Mesenchymal stem cell (in vitro differentiated cells and primary cell): ENCODE data around the gene SEC14L5.

ENCODE experiments used
- DNase-seq: peaks from one replicate; pipeline ENCODE4 v3.0.0-alpha.2; 2013
- H2AFZ ChIP-seq: one replicate; pipeline ENCODE4 v1.6.1; 2013; ENCODE audit warnings: low read depth, mild to moderate bottlenecking, control low read depth, inconsistent platforms, low read length, moderate library complexity
- H2AK5ac ChIP-seq: 2 replicates; pipeline ENCODE4 v1.6.1; 2013; ENCODE audit warnings: low read length, moderate library complexity, mild to moderate bottlenecking, inconsistent platforms; ENCODE audit not compliant: severe bottlenecking
- H2BK120ac ChIP-seq: one replicate; pipeline ENCODE4 v1.6.1; 2013; ENCODE audit warnings: low read depth, mild to moderate bottlenecking, inconsistent platforms, low read length, moderate library complexity
- H2BK12ac ChIP-seq, 2 experiments: one replicate each; pipeline ENCODE4 v1.6.1; 2013; ENCODE audit warnings: inconsistent platforms in 2 of 2, low read length in 2 of 2, mild to moderate bottlenecking in 2 of 2, moderate library complexity in 2 of 2, control low read depth in 1 of 2
- H2BK15ac ChIP-seq: one replicate; pipeline ENCODE4 v1.6.1; 2013; ENCODE audit warnings: mild to moderate bottlenecking, low read depth, inconsistent platforms; ENCODE audit not compliant: poor library complexity, severe bottlenecking
- H2BK5ac ChIP-seq: 2 replicates; pipeline ENCODE4 v1.6.1; 2013; ENCODE audit warnings: low read depth, mild to moderate bottlenecking, low read length, control low read depth, inconsistent platforms; ENCODE audit not compliant: poor library complexity, severe bottlenecking
- H3K14ac ChIP-seq, 2 experiments: one replicate each; pipeline ENCODE4 v1.6.1; 2013; ENCODE audit warnings: inconsistent platforms in 2 of 2, low read length in 2 of 2, control low read depth in 1 of 2, mild to moderate bottlenecking in 1 of 2, moderate library complexity in 1 of 2
- H3K18ac ChIP-seq, 2 experiments: one replicate each; pipeline ENCODE4 v1.6.1; 2013; ENCODE audit warnings: inconsistent platforms in 2 of 2, low read length in 2 of 2, control low read depth in 1 of 2, low read depth in 1 of 2, mild to moderate bottlenecking in 1 of 2
- H3K23ac ChIP-seq, 2 experiments: one replicate each; pipeline ENCODE4 v1.6.1; 2013; ENCODE audit warnings: inconsistent platforms in 2 of 2, low read length in 2 of 2, mild to moderate bottlenecking in 2 of 2, moderate library complexity in 2 of 2, control low read depth in 1 of 2
- H3K27ac ChIP-seq: 2 replicates; pipeline ENCODE4 v1.5.1; 2013; ENCODE audit warnings: mild to moderate bottlenecking, moderate library complexity, low read length, control low read depth, inconsistent platforms; ENCODE audit not compliant: poor library complexity, severe bottlenecking
- H3K27me3 ChIP-seq, 2 experiments: 2 replicates each; pipeline versions ENCODE4 v1.6.1 to v1.7.0; 2013; ENCODE audit warnings: low read length in 2 of 2, mild to moderate bottlenecking in 2 of 2, moderate library complexity in 2 of 2, control low read depth in 1 of 2, inconsistent platforms in 1 of 2; ENCODE audit not compliant: control insufficient read depth in 1 of 2, insufficient read depth in 1 of 2
- H3K36me3 ChIP-seq, 2 experiments: 2 replicates each; pipeline versions ENCODE4 v1.6.1 to v1.7.0; 2013; ENCODE audit warnings: low read length in 2 of 2, control low read depth in 1 of 2, inconsistent platforms in 1 of 2, low read depth in 1 of 2, mild to moderate bottlenecking in 1 of 2; ENCODE audit not compliant: insufficient read depth in 2 of 2, control insufficient read depth in 1 of 2
- H3K4ac ChIP-seq, 2 experiments: one replicate each; pipeline ENCODE4 v1.6.1; 2013; ENCODE audit warnings: inconsistent platforms in 2 of 2, low read length in 2 of 2, mild to moderate bottlenecking in 2 of 2, moderate library complexity in 2 of 2, control low read depth in 1 of 2, low read depth in 1 of 2
- H3K4me1 ChIP-seq: 2 replicates; pipeline ENCODE4 v1.6.1; 2013; ENCODE audit warnings: low read depth, low read length, control low read depth; ENCODE audit not compliant: control insufficient read depth, insufficient read depth
- H3K4me2 ChIP-seq: 2 replicates; pipeline ENCODE4 v1.6.1; 2013; ENCODE audit warnings: low read length, mild to moderate bottlenecking, inconsistent platforms; ENCODE audit not compliant: poor library complexity, severe bottlenecking
- H3K4me3 ChIP-seq, 2 experiments: 2 replicates each; pipeline versions ENCODE4 v1.5.1 to v1.7.0; 2013; ENCODE audit warnings: low read length in 2 of 2, mild to moderate bottlenecking in 2 of 2, control low read depth in 1 of 2, low read depth in 1 of 2; ENCODE audit not compliant: insufficient read depth in 1 of 2
- H3K79me1 ChIP-seq: replicated peaks from 2 replicates; pipeline ENCODE4 v1.6.1; 2013; ENCODE audit warnings: mild to moderate bottlenecking, control low read depth, low read length, inconsistent platforms; ENCODE audit not compliant: poor library complexity, severe bottlenecking
- H3K9ac ChIP-seq: 2 replicates; pipeline ENCODE4 v1.7.0; 2013; ENCODE audit warnings: mild to moderate bottlenecking, low read length, moderate library complexity
- H3K9me3 ChIP-seq: 2 replicates; pipeline ENCODE4 v1.7.0; 2013; ENCODE audit warnings: mild to moderate bottlenecking, low read length; ENCODE audit not compliant: control insufficient read depth
- H4K8ac ChIP-seq: one replicate; pipeline ENCODE4 v1.6.1; 2013; ENCODE audit warnings: inconsistent platforms, mild to moderate bottlenecking, low read length, moderate library complexity
- H4K91ac ChIP-seq: one replicate; pipeline ENCODE4 v1.6.1; 2013; ENCODE audit warnings: mild to moderate bottlenecking, low read length, inconsistent platforms
- WGBS: methylation state at CpG from one replicate; pipeline ENCODE4 v1.1.7; 2013; ENCODE audit warnings: mixed read lengths; 5-methylcytosine and 5-hydroxymethylcytosine counted together

The SEC14L5 gene

GRCh38 chr16:4946917-4947316, 11.2 kb upstream of the SEC14L5 start:
- Histone ChIP-seq H4K91ac (no peak overlapping the region), H2BK120ac (no peak overlapping the region), H3K27me3 (no peaks in the 10 kb centered on the region), H3K36me3 (no peaks in the 10 kb centered on the region), H3K9me3 (no peaks in the 10 kb centered on the region), H3K23ac (no peak overlapping the region), H3K14ac (no peak overlapping the region), H2AFZ (no peak overlapping the region), H3K27ac (no peak overlapping the region), H3K18ac (no peak overlapping the region), H3K4me3 (no peak overlapping the region), H2BK5ac (no peak overlapping the region), H3K4ac (no peak overlapping the region), H3K79me1 (no peaks in the 10 kb centered on the region), H2BK12ac (peak overlapping the region in 1 of 2 experiments; percentile 66), H2BK15ac (no peak overlapping the region), H3K4me1 (peaks cover 47% of the 10 kb centered on the region), H4K8ac (no peak overlapping the region), H2AK5ac (peak overlapping the region; percentile 82), H3K9ac (no peak overlapping the region), H3K4me2 (no peak overlapping the region)
- DNase-seq, result no peak

DNA sequence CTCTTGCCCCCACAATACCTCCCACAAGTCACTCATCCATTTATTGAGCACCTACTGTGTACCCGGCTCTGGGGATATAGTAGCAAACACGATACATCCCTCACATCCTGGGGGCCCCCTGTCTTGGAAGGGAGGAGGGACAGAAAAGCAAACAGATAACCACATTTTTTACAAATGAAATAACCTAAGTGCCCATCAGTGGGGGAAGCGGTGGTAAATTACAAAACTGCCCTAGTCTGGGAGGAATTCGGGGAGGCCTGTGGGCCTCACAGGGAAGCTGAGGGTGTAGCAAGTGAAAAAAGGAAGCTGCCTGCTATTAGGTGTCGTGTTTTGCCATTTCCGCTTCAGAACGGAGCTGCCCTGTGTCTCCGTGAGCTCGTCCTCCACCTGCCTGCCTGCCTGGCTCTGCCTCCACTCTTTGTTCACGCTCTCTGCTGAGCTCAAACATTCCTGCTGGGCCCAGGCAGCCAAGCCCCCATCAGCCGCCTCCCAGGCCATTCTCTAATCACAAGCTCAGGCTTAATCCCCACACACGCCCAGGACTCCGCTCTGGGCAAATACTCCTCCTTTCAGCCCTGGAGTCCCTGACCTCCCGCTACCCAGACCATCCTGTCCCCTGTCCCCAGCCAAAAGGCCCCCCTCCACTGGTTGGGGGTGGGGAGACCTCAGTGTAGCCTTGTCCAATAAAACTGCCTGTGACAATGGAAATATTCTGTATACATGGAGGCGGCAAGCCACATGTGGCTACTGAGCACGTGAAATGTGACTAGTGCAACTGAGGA, 10.2 kb upstream of the SEC14L5 start:
- Histone ChIP-seq H3K14ac (peak overlapping the region in 1 of 2 experiments; percentile 89), H3K27ac (peak overlapping the region; percentile 81), H3K4me3 (no peak overlapping the region), H3K4ac (no peak overlapping the region), H4K8ac (peak overlapping the region; percentile 33), H3K9me3 (no peaks in the 10 kb centered on the region), H2AK5ac (peak overlapping the region; percentile 90), H2BK12ac (peak overlapping the region; percentile 14 to 95), H2BK120ac (no peak overlapping the region), H3K23ac (no peak overlapping the region), H3K79me1 (no peaks in the 10 kb centered on the region), H3K4me1 (peaks cover 38% of the 10 kb centered on the region), H3K27me3 (no peaks in the 10 kb centered on the region), H2BK5ac (peak overlapping the region; percentile 53), H3K9ac (no peak overlapping the region), H4K91ac (no peak overlapping the region), H2AFZ (peak overlapping the region; percentile 88), H2BK15ac (peak overlapping the region; percentile 60), H3K18ac (peak overlapping the region in 1 of 2 experiments; percentile 71), H3K4me2 (no peak overlapping the region), H3K36me3 (no peaks in the 10 kb centered on the region)
- 38% methylated on average over 11 of the region's 16 CpGs for WGBS
- no peak for DNase-seq

GRCh38 chr16:4948903-4949766, 9.0 kb upstream of the SEC14L5 start:
- no peaks in the 10 kb centered on the region for H3K27me3 ChIP-seq
- H3K14ac ChIP-seq, result no peak overlapping the region
- no peak overlapping the region for H3K18ac ChIP-seq
- no peak overlapping the region for H2BK120ac ChIP-seq
- no peak overlapping the region for H2AFZ ChIP-seq
- H3K79me1 ChIP-seq, result no peaks in the 10 kb centered on the region
- H3K23ac ChIP-seq, result no peak overlapping the region
- no peak overlapping the region for H4K91ac ChIP-seq
- H3K36me3 ChIP-seq, result no peaks in the 10 kb centered on the region
- no peak overlapping the region for H2BK5ac ChIP-seq
- peak overlapping the region; percentile 54 for H2AK5ac ChIP-seq
- no peak overlapping the region for H3K4me2 ChIP-seq
- H3K27ac ChIP-seq, result no peak overlapping the region
- peaks cover 28% of the 10 kb centered on the region for H3K4me1 ChIP-seq
- peak overlapping the region in 1 of 2 experiments; percentile 63 for H3K4ac ChIP-seq
- no peak for DNase-seq
- H2BK15ac ChIP-seq, result no peak overlapping the region
- no peaks in the 10 kb centered on the region for H3K9me3 ChIP-seq
- no peak overlapping the region for H3K9ac ChIP-seq
- WGBS, result 84% methylated on average over 16 of the region's 16 CpGs
- peak overlapping the region in 1 of 2 experiments; percentile 4 for H2BK12ac ChIP-seq
- no peak overlapping the region for H3K4me3 ChIP-seq
- H4K8ac ChIP-seq, result peak overlapping the region; percentile 72

DNA sequence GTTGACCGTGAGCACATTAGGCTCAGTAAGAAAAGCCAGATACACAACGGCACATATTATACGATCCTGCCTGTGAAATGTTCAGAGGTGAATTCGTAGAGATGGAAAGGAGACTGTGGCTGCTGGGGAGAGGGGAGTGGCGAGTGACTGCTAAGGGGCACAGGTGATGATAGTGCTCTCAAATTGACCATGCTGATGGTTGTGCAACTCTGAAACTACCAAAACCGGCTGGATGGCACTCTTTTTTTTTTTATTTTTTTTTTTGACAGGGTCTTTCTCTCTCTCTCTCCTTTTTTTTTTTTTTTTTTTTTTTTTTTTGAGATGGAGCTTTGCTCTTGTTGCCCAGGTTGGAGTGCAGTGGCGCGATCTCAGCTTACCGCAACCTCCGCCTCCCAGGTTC, 8.1 kb upstream of the SEC14L5 start:
- H2AFZ ChIP-seq, result no peak overlapping the region
- no peak overlapping the region for H2BK120ac ChIP-seq
- no peak for DNase-seq
- H3K79me1 ChIP-seq, result no peaks in the 10 kb centered on the region
- no peak overlapping the region for H3K4ac ChIP-seq
- H2BK5ac ChIP-seq, result no peak overlapping the region
- no peaks in the 10 kb centered on the region for H3K9me3 ChIP-seq
- no peak overlapping the region for H3K27ac ChIP-seq
- H2AK5ac ChIP-seq, result no peak overlapping the region
- no peak overlapping the region for H3K9ac ChIP-seq
- no peak overlapping the region for H3K4me3 ChIP-seq
- no peak overlapping the region for H3K23ac ChIP-seq
- H3K27me3 ChIP-seq, result no peaks in the 10 kb centered on the region
- H3K36me3 ChIP-seq, result no peaks in the 10 kb centered on the region
- H3K14ac ChIP-seq, result no peak overlapping the region
- H4K91ac ChIP-seq, result no peak overlapping the region
- 81% methylated on average over 9 of the region's 10 CpGs for WGBS
- no peak overlapping the region for H2BK15ac ChIP-seq
- no peak overlapping the region for H3K18ac ChIP-seq
- no peak overlapping the region for H2BK12ac ChIP-seq
- no peak overlapping the region for H3K4me2 ChIP-seq
- H3K4me1 ChIP-seq, result peaks cover 23% of the 10 kb centered on the region
- H4K8ac ChIP-seq, result no peak overlapping the region
